KMS-11 (cell line): ENCODE measurements around the gene ZNF30.
"Not testable (repeated sequence)": the region's sequence is repeated elsewhere in the genome, so short reads cannot be mapped to it uniquely, and the experiment has no call there.

ENCODE experiments used
- H2AFZ ChIP-seq: fragments of 200-600 bp; sonication (generic); 2 replicates; pipeline ENCODE4 v1.6.1; 2016; ENCODE audit warnings: antibody characterized with exemption, mixed run types, low read depth
- H3K27ac ChIP-seq: fragments of 200-600 bp; sonication (generic); 2 replicates; pipeline ENCODE4 v1.6.1; 2016; ENCODE audit warnings: mild to moderate bottlenecking, mixed run types
- H3K27me3 ChIP-seq: fragments of 200-600 bp; sonication (generic); 2 replicates; pipeline ENCODE4 v1.6.1; 2017; ENCODE audit warnings: mild to moderate bottlenecking, low read depth, mixed run types, moderate library complexity; ENCODE audit not compliant: insufficient read depth
- H3K36me3 ChIP-seq: fragments of 200-600 bp; sonication (generic); 2 replicates; pipeline ENCODE4 v1.6.1; 2017; ENCODE audit warnings: mild to moderate bottlenecking, mixed run types; ENCODE audit not compliant: insufficient read depth
- H3K4me1 ChIP-seq: fragments of 200-600 bp; sonication (generic); 2 replicates; pipeline ENCODE4 v1.6.1; 2016; ENCODE audit warnings: mild to moderate bottlenecking, low read depth, mixed run types; ENCODE audit not compliant: poor library complexity, severe bottlenecking
- H3K4me2 ChIP-seq: fragments of 200-600 bp; sonication (generic); 2 replicates; pipeline ENCODE4 v1.7.0; 2016; ENCODE audit warnings: mild to moderate bottlenecking, mixed run types
- H3K4me3 ChIP-seq: fragments of 200-600 bp; sonication (generic); IDR thresholded peaks from 2 replicates; pipeline ENCODE4 v1.6.1; 2017; ENCODE audit warnings: low read depth, low read length, mixed read lengths; ENCODE audit not compliant: insufficient read depth
- H3K79me2 ChIP-seq: fragments of 200-600 bp; sonication (generic); 2 replicates; pipeline ENCODE4 v1.6.1; 2016; ENCODE audit warnings: low read depth, mixed run types; ENCODE audit not compliant: insufficient read depth
- H3K9ac ChIP-seq: fragments of 200-600 bp; sonication (generic); 2 replicates; pipeline ENCODE4 v1.6.1; 2016; ENCODE audit warnings: mild to moderate bottlenecking, mixed run types
- H4K20me1 ChIP-seq: fragments of 200-600 bp; sonication (generic); 2 replicates; pipeline ENCODE4 v1.6.1; 2016; ENCODE audit warnings: mild to moderate bottlenecking, mixed run types; ENCODE audit not compliant: insufficient read depth
- TF ChIP-seq, protein P1 (sequence below): fragments of 200-600 bp; sonication (generic); conservative IDR thresholded peaks from 2 replicates; pipeline ENCODE4 v1.6.1; 2017; ENCODE audit warnings: low read depth, mild to moderate bottlenecking, antibody characterized with exemption, low read length, moderate library complexity, mixed read lengths

Gene ZNF30

GRCh38 chr19:34888091-34888490 is 38.6 kb upstream of the ZNF30 start:
- H2AFZ ChIP-seq = no peak overlapping the region
- no peak overlapping the region for H3K4me3 ChIP-seq
- no peaks in the 10 kb centered on the region for H3K36me3 ChIP-seq
- no peak overlapping the region for H3K4me2 ChIP-seq
- H3K27me3 ChIP-seq = no peaks in the 10 kb centered on the region
- H4K20me1 ChIP-seq = no peaks in the 10 kb centered on the region
- TF ChIP-seq, protein P1, sequence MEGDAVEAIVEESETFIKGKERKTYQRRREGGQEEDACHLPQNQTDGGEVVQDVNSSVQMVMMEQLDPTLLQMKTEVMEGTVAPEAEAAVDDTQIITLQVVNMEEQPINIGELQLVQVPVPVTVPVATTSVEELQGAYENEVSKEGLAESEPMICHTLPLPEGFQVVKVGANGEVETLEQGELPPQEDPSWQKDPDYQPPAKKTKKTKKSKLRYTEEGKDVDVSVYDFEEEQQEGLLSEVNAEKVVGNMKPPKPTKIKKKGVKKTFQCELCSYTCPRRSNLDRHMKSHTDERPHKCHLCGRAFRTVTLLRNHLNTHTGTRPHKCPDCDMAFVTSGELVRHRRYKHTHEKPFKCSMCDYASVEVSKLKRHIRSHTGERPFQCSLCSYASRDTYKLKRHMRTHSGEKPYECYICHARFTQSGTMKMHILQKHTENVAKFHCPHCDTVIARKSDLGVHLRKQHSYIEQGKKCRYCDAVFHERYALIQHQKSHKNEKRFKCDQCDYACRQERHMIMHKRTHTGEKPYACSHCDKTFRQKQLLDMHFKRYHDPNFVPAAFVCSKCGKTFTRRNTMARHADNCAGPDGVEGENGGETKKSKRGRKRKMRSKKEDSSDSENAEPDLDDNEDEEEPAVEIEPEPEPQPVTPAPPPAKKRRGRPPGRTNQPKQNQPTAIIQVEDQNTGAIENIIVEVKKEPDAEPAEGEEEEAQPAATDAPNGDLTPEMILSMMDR = no peak
- no peak overlapping the region for H3K9ac ChIP-seq
- no peaks in the 10 kb centered on the region for H3K79me2 ChIP-seq
- H3K4me1 ChIP-seq = no peaks in the 10 kb centered on the region
- H3K27ac ChIP-seq = no peak overlapping the region

DNA sequence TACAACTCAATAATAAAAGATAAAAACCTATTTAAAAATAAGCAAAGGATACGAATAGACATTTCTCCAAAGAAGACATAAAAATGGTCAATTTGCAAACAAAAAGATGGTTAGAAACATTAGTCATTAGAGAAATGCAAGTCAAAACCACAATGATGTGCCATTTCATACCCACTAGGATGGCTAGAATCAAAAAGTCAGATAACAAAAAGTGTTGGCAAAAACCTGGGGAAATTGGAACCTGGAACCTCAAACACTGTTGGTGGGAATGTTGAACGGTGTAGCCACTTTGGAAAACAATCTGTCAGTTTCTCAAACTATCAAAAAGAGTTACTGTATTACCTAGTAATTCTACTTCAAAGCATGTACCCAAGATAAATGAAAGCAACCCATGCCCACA is 26.5 kb upstream of the ZNF30 start:
- Histone ChIP-seq H3K4me2 (no peak overlapping the region), H3K36me3 (no peaks in the 10 kb centered on the region), H3K79me2 (no peaks in the 10 kb centered on the region), H2AFZ (no peak overlapping the region), H3K9ac (no peak overlapping the region), H3K27ac (no peak overlapping the region), H3K27me3 (no peaks in the 10 kb centered on the region), H4K20me1 (no peaks in the 10 kb centered on the region), H3K4me1 (no peaks in the 10 kb centered on the region), H3K4me3 (no peak overlapping the region)
- TF ChIP-seq, protein P1 = no peak

DNA sequence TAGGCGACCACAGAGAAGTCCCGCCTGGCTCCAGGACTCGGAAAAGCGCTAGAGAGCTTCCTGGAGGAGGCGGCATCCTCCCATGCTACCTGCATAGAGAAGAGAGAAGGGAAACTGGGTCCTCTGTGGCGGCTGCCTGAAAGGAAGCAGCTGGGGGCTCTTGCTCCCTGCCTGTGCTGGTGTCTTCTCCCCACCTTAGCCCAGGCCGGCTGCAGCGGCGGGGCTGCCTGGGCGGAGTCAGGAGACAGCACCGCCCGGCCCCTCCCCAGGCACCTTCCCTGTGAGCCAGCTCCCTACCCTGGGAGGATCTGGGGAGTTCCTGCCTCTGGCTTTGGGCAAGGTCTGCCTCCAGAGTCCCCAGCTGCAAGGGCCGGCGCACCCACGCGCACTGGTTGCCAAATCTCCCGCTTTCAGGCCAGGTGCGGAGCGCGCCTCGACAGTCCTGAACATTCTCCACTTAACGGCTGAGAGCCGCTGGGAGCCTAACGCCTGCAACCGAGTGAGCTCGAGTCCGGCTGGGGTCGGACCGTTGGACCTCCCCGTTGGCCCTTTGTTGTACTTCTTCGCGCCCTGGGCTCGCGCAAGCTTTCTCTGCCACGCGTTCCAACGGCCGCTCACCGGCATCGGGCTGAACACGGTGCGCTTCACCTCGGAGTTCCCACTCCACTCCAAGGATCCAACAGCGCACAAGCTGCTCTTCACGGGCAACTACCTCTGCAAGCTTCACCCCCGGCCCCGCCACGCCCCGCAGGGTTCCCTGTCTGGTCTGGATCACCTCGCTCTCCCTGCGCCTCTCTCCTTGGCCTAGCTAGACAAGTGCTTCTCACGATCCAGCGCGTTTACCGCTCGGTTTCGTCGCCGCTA is 21.8 kb upstream of the ZNF30 start:
- Histone ChIP-seq H3K4me2 (no peak overlapping the region), H3K4me3 (no peak overlapping the region), H3K27ac (no peak overlapping the region), H4K20me1 (no peaks in the 10 kb centered on the region), H2AFZ (no peak overlapping the region), H3K79me2 (no peaks in the 10 kb centered on the region), H3K4me1 (no peaks in the 10 kb centered on the region), H3K27me3 (no peaks in the 10 kb centered on the region), H3K36me3 (no peaks in the 10 kb centered on the region), H3K9ac (no peak overlapping the region)
- TF ChIP-seq, protein P1 = no peak

DNA sequence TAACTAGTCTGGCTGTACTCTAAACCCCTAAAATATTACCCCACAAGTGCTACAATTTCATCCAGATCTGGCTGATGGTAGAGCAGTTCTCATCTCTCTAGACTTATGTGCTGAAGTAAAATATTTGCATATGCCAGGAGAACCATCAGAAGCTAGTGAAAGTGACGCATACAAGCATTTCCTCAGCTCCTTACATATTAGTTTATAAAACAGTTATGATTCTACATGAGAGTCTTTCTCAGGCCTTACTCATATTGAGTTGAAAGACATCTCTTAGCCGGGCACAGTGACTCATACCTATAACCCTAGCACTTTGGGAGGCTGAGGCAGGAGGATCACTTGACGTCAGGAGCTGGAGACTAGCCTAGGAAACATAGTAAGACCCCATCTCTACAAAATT is 15.9 kb upstream of the ZNF30 start:
- Histone ChIP-seq H3K27ac (no peak overlapping the region), H3K4me3 (no peak overlapping the region), H3K9ac (no peak overlapping the region), H3K4me1 (no peaks in the 10 kb centered on the region), H3K27me3 (no peaks in the 10 kb centered on the region), H3K4me2 (no peak overlapping the region), H2AFZ (no peak overlapping the region), H3K79me2 (no peaks in the 10 kb centered on the region), H3K36me3 (no peaks in the 10 kb centered on the region), H4K20me1 (no peaks in the 10 kb centered on the region)
- TF ChIP-seq, protein P1 = no peak

- not testable (repeated sequence) for H2AFZ ChIP-seq, H3K4me3 ChIP-seq, H3K79me2 ChIP-seq, H3K4me1 ChIP-seq, H3K36me3 ChIP-seq, H3K27me3 ChIP-seq, H3K4me2 ChIP-seq, H3K9ac ChIP-seq, H3K27ac ChIP-seq, H4K20me1 ChIP-seq
Measured at GRCh38 chr19:34917144-34917543, 9.6 kb upstream of the ZNF30 start.
